ENCODE measurements around the gene DCST2.

DNA sequence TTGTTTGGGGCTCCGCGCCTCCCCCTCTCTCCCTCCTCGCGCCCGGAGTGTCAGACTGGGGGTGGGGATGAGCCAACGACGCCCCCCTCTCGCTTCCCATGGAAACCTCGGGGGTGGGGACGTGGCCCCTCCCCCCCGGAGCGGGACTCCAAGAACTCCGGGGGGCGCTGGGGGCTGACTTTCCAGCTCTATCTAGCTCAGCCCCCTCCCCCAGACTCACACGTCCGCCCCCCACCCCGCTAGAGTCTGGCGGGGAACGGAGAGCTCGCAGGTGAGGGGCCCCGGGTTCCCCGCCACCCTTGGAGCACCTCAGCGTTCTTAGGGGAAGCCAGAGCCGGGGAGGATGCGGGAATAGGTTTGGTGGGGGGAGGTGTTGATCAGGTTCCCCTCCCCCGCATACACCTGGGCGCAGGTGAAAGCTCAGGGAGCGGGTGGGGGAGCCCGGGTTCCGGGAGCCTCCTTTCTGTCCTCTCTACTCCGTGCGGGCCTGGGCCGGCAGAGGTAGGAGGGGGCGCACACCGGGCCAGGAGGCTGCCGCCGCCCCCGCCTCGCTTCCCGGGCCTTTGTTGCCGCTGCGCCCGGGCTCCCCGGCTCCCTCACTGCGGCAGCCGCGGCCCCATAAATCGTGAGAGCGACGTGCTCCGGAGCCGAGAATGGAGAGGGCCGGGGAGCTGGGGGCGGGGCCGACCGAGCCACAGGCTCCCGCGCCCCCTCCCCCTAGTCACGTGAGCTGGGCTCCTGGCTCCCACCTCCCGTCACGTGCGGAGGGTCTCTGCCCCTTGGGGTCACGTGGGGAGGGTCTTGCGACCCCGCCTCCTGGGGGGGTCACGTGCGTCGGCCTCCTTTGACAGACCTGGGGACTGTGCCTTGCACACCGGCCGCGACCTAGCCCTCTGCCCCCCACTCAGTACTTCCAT is 47.0 kb upstream of the DCST2 start:
- TF ChIP-seq, protein P1, sequence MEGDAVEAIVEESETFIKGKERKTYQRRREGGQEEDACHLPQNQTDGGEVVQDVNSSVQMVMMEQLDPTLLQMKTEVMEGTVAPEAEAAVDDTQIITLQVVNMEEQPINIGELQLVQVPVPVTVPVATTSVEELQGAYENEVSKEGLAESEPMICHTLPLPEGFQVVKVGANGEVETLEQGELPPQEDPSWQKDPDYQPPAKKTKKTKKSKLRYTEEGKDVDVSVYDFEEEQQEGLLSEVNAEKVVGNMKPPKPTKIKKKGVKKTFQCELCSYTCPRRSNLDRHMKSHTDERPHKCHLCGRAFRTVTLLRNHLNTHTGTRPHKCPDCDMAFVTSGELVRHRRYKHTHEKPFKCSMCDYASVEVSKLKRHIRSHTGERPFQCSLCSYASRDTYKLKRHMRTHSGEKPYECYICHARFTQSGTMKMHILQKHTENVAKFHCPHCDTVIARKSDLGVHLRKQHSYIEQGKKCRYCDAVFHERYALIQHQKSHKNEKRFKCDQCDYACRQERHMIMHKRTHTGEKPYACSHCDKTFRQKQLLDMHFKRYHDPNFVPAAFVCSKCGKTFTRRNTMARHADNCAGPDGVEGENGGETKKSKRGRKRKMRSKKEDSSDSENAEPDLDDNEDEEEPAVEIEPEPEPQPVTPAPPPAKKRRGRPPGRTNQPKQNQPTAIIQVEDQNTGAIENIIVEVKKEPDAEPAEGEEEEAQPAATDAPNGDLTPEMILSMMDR (IDR thresholded peaks at IDR 0.05; ENCODE audit: low read depth, low read length): no peak
- TF ChIP-seq, protein P2, sequence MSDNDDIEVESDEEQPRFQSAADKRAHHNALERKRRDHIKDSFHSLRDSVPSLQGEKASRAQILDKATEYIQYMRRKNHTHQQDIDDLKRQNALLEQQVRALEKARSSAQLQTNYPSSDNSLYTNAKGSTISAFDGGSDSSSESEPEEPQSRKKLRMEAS (IDR thresholded peaks at IDR 0.05; ENCODE audit: low read depth, low read length): peak; percentile 81
- TF ChIP-seq POLR2A (IDR thresholded peaks at IDR 0.05; ENCODE audit: extremely low read depth, insufficient read length): no peak

All from NB4 (cell line).